ENCODE data around the gene NXT1.

- TF ChIP-seq POLR2AphosphoS2 (IDR thresholded peaks at IDR 0.05; ENCODE audit: low read depth, low read length) = no peak
- no peak for TF ChIP-seq TAF1 (IDR thresholded peaks at IDR 0.05; ENCODE audit: borderline replicate concordance, low read depth, low read length)
- TF ChIP-seq HDAC6 (IDR thresholded peaks at IDR 0.05; ENCODE audit: unreplicated experiment) = no peak
- no peak for TF ChIP-seq CEBPZ (IDR thresholded peaks at IDR 0.05; ENCODE audit: low read depth, low read length)
- no peak for TF ChIP-seq POLR2A (IDR thresholded peaks at IDR 0.05; ENCODE audit: low read depth, low read length)
- no peak for TF ChIP-seq CTCF (IDR thresholded peaks at IDR 0.05 in 2 of 3, conservative IDR thresholded peaks at IDR 0.05 in 1 of 3; ENCODE audit: control insufficient read depth in 2 of 3, extremely low read depth in 1 of 3, insufficient read depth in 1 of 3, low read depth in 3 of 3, low read length in 3 of 3)
These were observed 12.7 kb downstream of the NXT1 start for GRCh38 chr20:23363257-23363649.

All from GM12878 (cell line).